Uterus (tissue), 2 donors: ENCODE measurements around the gene CELA2A.

Experiments used
- CTCF ChIP-seq, 4 experiments: fragments of 200-600 bp in 2 of 4; fragments of 450-650 bp in 2 of 4; sonication (generic) in 2 of 4; IDR thresholded peaks; one replicate each; pipeline ENCODE4 v1.5.1; 2016 to 2019; ENCODE audit warnings: antibody characterized with exemption in 4 of 4, mild to moderate bottlenecking in 2 of 4, moderate library complexity in 1 of 4
- POLR2A ChIP-seq, 2 donors: fragments of 450-650 bp; IDR thresholded peaks; one replicate each; pipeline ENCODE4 v1.6.1; 2016; ENCODE audit warnings: antibody characterized with exemption in 2 of 2, mild to moderate bottlenecking in 1 of 2, moderate library complexity in 1 of 2

GRCh38 chr1:15519625-15520024, 63.1 kb downstream of the CELA2A start:
- TF ChIP-seq POLR2A (IDR thresholded peaks at IDR 0.05) (no peak), CTCF (IDR thresholded peaks at IDR 0.05) (no peak)
